PFSK-1 (cell line): Measurements from ENCODE around the gene FAAH.

ENCODE experiments used
- FOXP2 ChIP-seq: optimal IDR thresholded peaks from 2 replicates; pipeline ENCODE3; 2011; ENCODE audit warnings: borderline replicate concordance, control low read depth, inconsistent platforms; ENCODE audit not compliant: insufficient read depth; ENCODE audit errors: extremely low read length, extremely low read depth
- POLR2AphosphoS5 ChIP-seq: IDR thresholded peaks from 2 replicates; pipeline ENCODE4 v1.6.1; 2012; ENCODE audit warnings: low read depth, mild to moderate bottlenecking, control low read depth, low read length, moderate library complexity
- SIN3A ChIP-seq: IDR thresholded peaks from 2 replicates; pipeline ENCODE4 v1.6.1; 2012; ENCODE audit warnings: mild to moderate bottlenecking, low read length, moderate library complexity, borderline replicate concordance; ENCODE audit not compliant: insufficient read depth
- TAF1 ChIP-seq: IDR thresholded peaks from 2 replicates; pipeline ENCODE4 v1.6.1; 2012; ENCODE audit warnings: low read length, control low read depth, borderline replicate concordance; ENCODE audit not compliant: insufficient read depth
- TF ChIP-seq, protein P1 (sequence below), 2 experiments: IDR thresholded peaks; 2 replicates each; pipeline versions ENCODE4 v1.6.1 to v1.8.0; 2011 to 2012; ENCODE audit warnings: low read depth in 2 of 2, low read length in 2 of 2, control low read depth in 1 of 2, inconsistent platforms in 1 of 2, mild to moderate bottlenecking in 1 of 2, moderate library complexity in 1 of 2; ENCODE audit not compliant: insufficient read depth in 1 of 2

The FAAH gene

DNA sequence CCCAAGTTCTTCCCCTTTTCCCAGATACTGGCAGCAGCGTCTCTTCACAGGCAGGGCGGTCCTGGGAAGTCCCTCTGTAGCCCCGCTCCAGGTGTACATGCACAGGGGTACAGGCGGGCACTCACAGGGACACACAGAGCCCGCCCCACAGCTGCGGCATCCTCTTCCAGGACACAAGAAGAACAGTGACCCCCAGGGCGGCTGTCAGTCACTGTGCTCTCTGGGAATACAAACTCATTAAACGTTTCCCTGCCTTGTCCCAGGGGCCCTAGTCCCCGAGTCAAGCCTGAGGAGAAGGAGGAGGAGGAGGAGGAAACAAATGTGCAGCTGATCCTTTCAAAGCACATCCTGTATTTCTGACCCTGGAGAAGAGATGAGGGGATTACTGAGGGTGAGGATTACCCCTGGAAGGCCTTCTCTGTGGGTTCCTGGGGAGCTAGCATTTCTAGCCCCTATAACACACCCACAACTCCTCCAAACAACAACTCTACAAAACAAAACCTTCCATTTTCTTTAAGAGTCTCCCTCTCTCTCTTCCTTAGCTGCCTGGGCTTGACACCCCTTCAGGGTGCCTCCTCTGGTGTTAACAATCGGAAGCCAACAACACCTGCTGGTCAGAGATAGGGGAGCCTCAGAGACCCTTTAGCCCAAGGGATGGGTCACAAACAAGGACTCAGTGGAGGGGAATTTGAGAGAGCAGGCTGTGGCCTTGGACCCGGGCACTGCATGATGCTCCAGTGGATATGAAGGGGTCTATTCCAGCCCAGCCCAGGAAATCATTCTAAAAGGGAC is 67.1 kb downstream of the FAAH start:
- TF ChIP-seq TAF1 = no peak
- no peak for TF ChIP-seq POLR2AphosphoS5
- no peak for TF ChIP-seq SIN3A
- no peak for TF ChIP-seq FOXP2
- TF ChIP-seq, protein P1, sequence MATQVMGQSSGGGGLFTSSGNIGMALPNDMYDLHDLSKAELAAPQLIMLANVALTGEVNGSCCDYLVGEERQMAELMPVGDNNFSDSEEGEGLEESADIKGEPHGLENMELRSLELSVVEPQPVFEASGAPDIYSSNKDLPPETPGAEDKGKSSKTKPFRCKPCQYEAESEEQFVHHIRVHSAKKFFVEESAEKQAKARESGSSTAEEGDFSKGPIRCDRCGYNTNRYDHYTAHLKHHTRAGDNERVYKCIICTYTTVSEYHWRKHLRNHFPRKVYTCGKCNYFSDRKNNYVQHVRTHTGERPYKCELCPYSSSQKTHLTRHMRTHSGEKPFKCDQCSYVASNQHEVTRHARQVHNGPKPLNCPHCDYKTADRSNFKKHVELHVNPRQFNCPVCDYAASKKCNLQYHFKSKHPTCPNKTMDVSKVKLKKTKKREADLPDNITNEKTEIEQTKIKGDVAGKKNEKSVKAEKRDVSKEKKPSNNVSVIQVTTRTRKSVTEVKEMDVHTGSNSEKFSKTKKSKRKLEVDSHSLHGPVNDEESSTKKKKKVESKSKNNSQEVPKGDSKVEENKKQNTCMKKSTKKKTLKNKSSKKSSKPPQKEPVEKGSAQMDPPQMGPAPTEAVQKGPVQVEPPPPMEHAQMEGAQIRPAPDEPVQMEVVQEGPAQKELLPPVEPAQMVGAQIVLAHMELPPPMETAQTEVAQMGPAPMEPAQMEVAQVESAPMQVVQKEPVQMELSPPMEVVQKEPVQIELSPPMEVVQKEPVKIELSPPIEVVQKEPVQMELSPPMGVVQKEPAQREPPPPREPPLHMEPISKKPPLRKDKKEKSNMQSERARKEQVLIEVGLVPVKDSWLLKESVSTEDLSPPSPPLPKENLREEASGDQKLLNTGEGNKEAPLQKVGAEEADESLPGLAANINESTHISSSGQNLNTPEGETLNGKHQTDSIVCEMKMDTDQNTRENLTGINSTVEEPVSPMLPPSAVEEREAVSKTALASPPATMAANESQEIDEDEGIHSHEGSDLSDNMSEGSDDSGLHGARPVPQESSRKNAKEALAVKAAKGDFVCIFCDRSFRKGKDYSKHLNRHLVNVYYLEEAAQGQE (IDR thresholded peaks at IDR 0.05; ENCODE audit: insufficient read depth in 1 of 2, low read depth in 2 of 2, low read length in 2 of 2) = no peak

GRCh38 chr1:46461809-46462448 is 67.8 kb downstream of the FAAH start:
- TF ChIP-seq FOXP2 = no peak
- no peak for TF ChIP-seq SIN3A
- TF ChIP-seq, protein P1 (IDR thresholded peaks at IDR 0.05; ENCODE audit: insufficient read depth in 1 of 2, low read depth in 2 of 2, low read length in 2 of 2) = no peak
- no peak for TF ChIP-seq POLR2AphosphoS5
- no peak for TF ChIP-seq TAF1
